Left renal cortex interstitium (tissue), 4 donors: ENCODE data around the gene OR8J3. TPM values are rescaled to one million over a fixed set of nuclear protein-coding genes. Genes with fewer than 3 reads are reported as not detected.
"Not testable (repeated sequence)": the region's sequence is repeated elsewhere in the genome, so short reads cannot be mapped to it uniquely, and the experiment has no call there.

Experiments used
- DNase-seq, 4 donors: peaks; one replicate each; pipeline ENCODE4 v3.0.0-alpha.2; 2013; ENCODE audit warnings: low read depth in 4 of 4, low spot score in 2 of 4, missing footprints in 1 of 4
- polyA plus RNA-seq, 4 donors: library from polyadenylated mRNA; unstranded; fragments of 120-200 nt; gene quantifications; one replicate each; pipeline ENCODE4 v1.2.1, GENCODE V29; 2013; ENCODE audit not compliant: insufficient read length in 4 of 4

Gene OR8J3
- not detected for polyA plus RNA-seq

- DNase-seq = no peak
These were observed at the start of gene OR8J3 for GRCh38 chr11:56140151-56140661. TSS of gene OR8J3 (minus strand) at chr11:56140201. CDS start at chr11:56137718, 2,483 bp downstream.

- no peak for DNase-seq
These were observed 48.6 kb upstream of the OR8J3 start for GRCh38 chr11:56188602-56189001.

- no peak for DNase-seq
These were observed 43.5 kb upstream of the OR8J3 start for GRCh38 chr11:56183459-56183858.

GRCh38 chr11:56176318-56176717 is 36.3 kb upstream of the OR8J3 start, which contains the start of gene OR5J2:
TSS of gene OR5J2 (plus strand) at chr11:56176618. CDS start at chr11:56176618, 0 bp downstream.
- DNase-seq = no peak

GRCh38 chr11:56172256-56172830 is 32.3 kb upstream of the OR8J3 start:
- DNase-seq = no peak

GRCh38 chr11:56163804-56164203 is 23.8 kb upstream of the OR8J3 start:
- no peak for DNase-seq

GRCh38 chr11:56160217-56160616 is 20.2 kb upstream of the OR8J3 start, which contains the start of gene OR8K5:
TSS of gene OR8K5 (minus strand) at chr11:56160317. CDS start at chr11:56160317, 0 bp downstream.
- DNase-seq = no peak

- DNase-seq = no peak
These were observed 12.3 kb upstream of the OR8J3 start for GRCh38 chr11:56152333-56152732.

- DNase-seq = no peak
These were observed 11.4 kb upstream of the OR8J3 start for GRCh38 chr11:56151376-56151775.

GRCh38 chr11:56143681-56144080 is 3.7 kb upstream of the OR8J3 start:
- DNase-seq = not testable (repeated sequence)

- DNase-seq = no peak
These were observed 17.9 kb downstream of the OR8J3 start, which contains the start of gene OR8H3 for GRCh38 chr11:56122073-56122472. TSS of gene OR8H3 (plus strand) at chr11:56122373. CDS start at chr11:56122373, 0 bp downstream.

- DNase-seq = no peak
These were observed 36.7 kb downstream of the OR8J3 start, which contains the start of gene OR8H2 for GRCh38 chr11:56103210-56103737. TSS of gene OR8H2 (plus strand) at chr11:56103687. CDS start at chr11:56105043, 1,356 bp downstream.

- DNase-seq = no peak
These were observed 47.0 kb downstream of the OR8J3 start, which contains the start of gene OR8I2 for GRCh38 chr11:56093008-56093407. TSS of gene OR8I2 (plus strand) at chr11:56093308. CDS start at chr11:56093308, 0 bp downstream.

GRCh38 chr11:56089697-56090096 is 50.3 kb downstream of the OR8J3 start:
- DNase-seq = no peak

Other genes starting within 250 kb of the OR8J3 start
- not detected for gene OR5W2, start 225.6 kb downstream of the OR8J3 start, polyA plus RNA-seq
- not detected for gene OR5I1, start 203.8 kb downstream of the OR8J3 start, polyA plus RNA-seq
- gene OR10AG1, start 170.3 kb downstream of the OR8J3 start, polyA plus RNA-seq = not detected
- not detected for gene OR5F1, start 145.6 kb downstream of the OR8J3 start, polyA plus RNA-seq
- under 1 TPM in 3 of 4 donors, not detected in 1; 0.03 to 0.09 (median 0.09) TPM for gene OR5AS1, start 112.5 kb downstream of the OR8J3 start, polyA plus RNA-seq
- gene OR8I2, start 46.9 kb downstream of the OR8J3 start, polyA plus RNA-seq = not detected
- under 1 TPM in 2 of 4 donors, not detected in 2; 0.07 to 0.08 TPM for gene OR8H2, start 36.5 kb downstream of the OR8J3 start, polyA plus RNA-seq
- not detected for gene OR8H3, start 17.8 kb downstream of the OR8J3 start, polyA plus RNA-seq
- gene OR8K5, start 20.1 kb upstream of the OR8J3 start, polyA plus RNA-seq = not detected
- gene OR5J2, start 36.4 kb upstream of the OR8J3 start, polyA plus RNA-seq = not detected
- gene OR5T2, start 94.1 kb upstream of the OR8J3 start, polyA plus RNA-seq = not detected
- not detected for gene OR5T3, start 112.1 kb upstream of the OR8J3 start, polyA plus RNA-seq
- not detected for gene OR5T1, start 134.0 kb upstream of the OR8J3 start, polyA plus RNA-seq
- gene OR8H1, start 152.1 kb upstream of the OR8J3 start, polyA plus RNA-seq = not detected
- not detected for gene OR8K3, start 174.9 kb upstream of the OR8J3 start, polyA plus RNA-seq
- gene OR8K1, start 205.8 kb upstream of the OR8J3 start, polyA plus RNA-seq = not detected
- not detected for gene OR8J1, start 214.1 kb upstream of the OR8J3 start, polyA plus RNA-seq
- not detected for gene OR8U1, start 235.4 kb upstream of the OR8J3 start, polyA plus RNA-seq